Liver (tissue), 9 donors: ENCODE results near the gene SRC. TPM values are rescaled to one million over a fixed set of nuclear protein-coding genes. Genes with fewer than 3 reads are reported as not detected.

Experiments
- DNase-seq: peaks from one replicate; pipeline ENCODE4 v3.0.0-alpha.2; 2017; ENCODE audit warnings: low spot score
- H3K27ac ChIP-seq, 2 donors: one replicate each; pipeline ENCODE4 v1.7.0; 2013; ENCODE audit warnings: inconsistent platforms in 2 of 2, low read length in 2 of 2, control low read depth in 1 of 2, low read depth in 1 of 2, mild to moderate bottlenecking in 1 of 2
- H3K27me3 ChIP-seq, 4 donors: one replicate each; pipeline versions ENCODE4 v1.6.1 to v1.7.0; 2013; ENCODE audit warnings: low read length in 3 of 4, inconsistent platforms in 1 of 4, mild to moderate bottlenecking in 1 of 4, moderate library complexity in 1 of 4; ENCODE audit not compliant: control insufficient read depth in 4 of 4, insufficient read depth in 4 of 4
- H3K36me3 ChIP-seq, 4 donors: one replicate each; pipeline versions ENCODE4 v1.6.1 to v1.7.0; 2013; ENCODE audit warnings: low read length in 3 of 4, mild to moderate bottlenecking in 3 of 4, low read depth in 1 of 4, moderate library complexity in 1 of 4; ENCODE audit not compliant: control insufficient read depth in 4 of 4, insufficient read depth in 3 of 4
- H3K4me1 ChIP-seq, 4 donors: one replicate each; pipeline versions ENCODE4 v1.6.1 to v1.7.0; 2013; ENCODE audit warnings: low read length in 3 of 4, mild to moderate bottlenecking in 3 of 4, moderate library complexity in 1 of 4; ENCODE audit not compliant: control insufficient read depth in 4 of 4, insufficient read depth in 4 of 4
- H3K4me3 ChIP-seq, 3 donors: one replicate each; pipeline versions ENCODE4 v1.6.1 to v1.7.0; 2013; ENCODE audit warnings: low read length in 3 of 3, control low read depth in 1 of 3, low read depth in 1 of 3, mild to moderate bottlenecking in 1 of 3
- H3K9ac ChIP-seq, 2 donors: one replicate each; pipeline ENCODE4 v1.7.0; 2013; ENCODE audit warnings: low read length in 2 of 2, mild to moderate bottlenecking in 2 of 2, moderate library complexity in 2 of 2, control low read depth in 1 of 2, low read depth in 1 of 2
- H3K9me3 ChIP-seq, 4 donors: one replicate each; pipeline versions ENCODE4 v1.6.1 to v1.7.0; 2013; ENCODE audit warnings: low read length in 3 of 4; ENCODE audit not compliant: control insufficient read depth in 4 of 4
- CTCF ChIP-seq: fragments of 150-350 bp; IDR thresholded peaks from 2 replicates; pipeline ENCODE4 v1.5.1; 2017; ENCODE audit warnings: improper control_type of control experiment, low read depth, low read length; ENCODE audit not compliant: missing input control
- HNF4A ChIP-seq, 2 donors: conservative IDR thresholded peaks; 2 replicates each; pipeline ENCODE4 v1.6.1; 2016; ENCODE audit warnings: antibody characterized with exemption in 2 of 2, mild to moderate bottlenecking in 2 of 2
- RXRA ChIP-seq, 2 donors: IDR thresholded peaks; 2 replicates each; pipeline ENCODE4 v1.6.1; 2017 to 2018; ENCODE audit warnings: antibody characterized with exemption in 2 of 2, mild to moderate bottlenecking in 1 of 2
- SP1 ChIP-seq: IDR thresholded peaks from 2 replicates; pipeline ENCODE4 v1.6.1; 2018; ENCODE audit warnings: antibody characterized with exemption, mild to moderate bottlenecking
- WGBS: extraction: QIAGEN DNeasy Blood & Tissue Kit; methylation state at CpG from one replicate; pipeline ENCODE4 v1.1.7; 2013; 5-methylcytosine and 5-hydroxymethylcytosine counted together
- polyA plus RNA-seq, 2 donors: library from polyadenylated mRNA; stranded (reverse) in 1 of 2; unstranded in 1 of 2; fragments of 200-250 nt in 1 of 2; fragments of >200 nt in 1 of 2; fragmentation: Nextera tagmentation in 1 of 2; extraction: Ambion mirVana in 1 of 2; gene quantifications; one replicate each; pipeline versions ENCODE4 v1.2.1 to v1.2.3, GENCODE V29; 2013 to 2015
- total RNA-seq, 2 donors: library from RNA; depleted of rRNA; stranded (reverse); fragments of >200 nt; gene quantifications; one replicate each; pipeline ENCODE4 v1.2.3, GENCODE V29; 2014
- donor health status: healthy.
- donor health status: healthy.
- donor health status: healthy.
- donor health status: healthy.
- donor health status: healthy.

The SRC gene
- total and polyA plus RNA-seq, 4 donors, result 3.3 to 21.2 (median 5.4) TPM

DNA sequence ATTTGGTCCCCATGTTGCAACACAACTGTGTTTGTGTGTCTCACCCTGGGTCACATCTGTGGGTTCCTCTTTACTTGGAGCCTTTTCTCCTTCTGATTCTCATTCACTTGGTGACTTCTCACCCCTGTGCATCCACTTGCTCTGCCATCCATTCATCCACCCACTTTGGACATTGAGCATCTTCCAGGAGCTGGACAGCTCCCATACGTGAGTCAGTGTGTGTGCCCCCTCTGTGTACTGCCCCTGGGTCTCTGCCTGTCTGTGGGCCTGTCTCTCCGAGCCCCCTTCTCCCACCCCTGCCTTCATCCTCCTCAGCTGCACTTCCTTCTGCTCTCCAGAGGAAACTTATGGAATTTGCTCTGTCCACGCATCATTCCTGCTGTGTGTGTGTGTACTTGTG, 107.3 kb downstream of the SRC start:
- Histone ChIP-seq H3K4me1 (no peaks in the 10 kb centered on the region), H3K4me3 (no peak overlapping the region), H3K27me3 (no peaks in the 10 kb centered on the region), H3K36me3 (no peaks in the 10 kb centered on the region), H3K27ac (no peak overlapping the region), H3K9me3 (peaks cover 2 to 6% (median 4%) of the 10 kb centered on the region in 4 donors), H3K9ac (no peak overlapping the region)
- no peak for TF ChIP-seq HNF4A (conservative IDR thresholded peaks at IDR 0.05)
- WGBS, result 71% methylated on average over 3 of the region's 3 CpGs
- no peak for DNase-seq

DNA sequence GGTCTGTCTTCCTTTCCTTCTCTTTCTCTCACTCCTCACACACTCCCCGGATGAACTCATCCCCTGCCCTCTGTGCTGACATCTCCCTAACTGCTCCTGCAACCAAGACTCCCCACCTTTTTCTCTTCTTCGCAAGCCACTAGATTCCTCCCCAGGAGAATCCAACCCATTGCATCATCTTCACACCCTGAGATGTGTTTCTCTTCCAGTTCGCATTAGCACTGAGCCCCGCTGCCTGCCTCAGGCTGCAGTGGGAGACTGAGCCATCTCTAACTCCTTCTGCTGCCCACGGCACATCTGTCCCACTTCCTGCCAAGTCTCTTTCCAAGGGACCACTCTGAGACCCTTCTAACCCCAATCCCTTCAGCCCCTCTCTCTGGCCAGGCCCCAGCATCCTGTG, 107.9 kb downstream of the SRC start:
- DNase-seq, result no peak
- Histone ChIP-seq H3K36me3 (no peaks in the 10 kb centered on the region), H3K27ac (no peak overlapping the region), H3K9ac (no peak overlapping the region), H3K9me3 (peaks cover 7 to 10% (median 9%) of the 10 kb centered on the region in 4 donors), H3K4me3 (no peak overlapping the region), H3K4me1 (no peaks in the 10 kb centered on the region), H3K27me3 (no peaks in the 10 kb centered on the region)
- TF ChIP-seq SP1 (no peak), CTCF (no peak)
- WGBS, result 81% methylated on average over 5 of the region's 5 CpGs

- no peak overlapping the region for H3K9ac ChIP-seq
- no peak for TF ChIP-seq RXRA (IDR thresholded peaks at IDR 0.05)
- H3K9me3 ChIP-seq, result peaks cover 8 to 11% (median 9%) of the 10 kb centered on the region in 4 donors
- H3K27ac ChIP-seq, result no peak overlapping the region
- DNase-seq, result no peak
- H3K36me3 ChIP-seq, result no peaks in the 10 kb centered on the region
- no peaks in the 10 kb centered on the region for H3K27me3 ChIP-seq
- H3K4me3 ChIP-seq, result no peak overlapping the region
- no peaks in the 10 kb centered on the region for H3K4me1 ChIP-seq
Observed at GRCh38 chr20:37454636-37455385, 108.9 kb downstream of the SRC start.

Other genes starting within 250 kb of the SRC start
- gene RPN2, start 166.8 kb upstream of the SRC start, total RNA-seq, result 100 to 1,000 TPM; 153 to 241 TPM
- gene RPN2, start 166.8 kb upstream of the SRC start, polyA plus RNA-seq, result 100 to 1,000 TPM; 154 to 199 TPM
- gene MROH8, start 166.6 kb upstream of the SRC start, total RNA-seq, result 1 to 10 TPM; 2.0 to 5.1 TPM
- 1 to 10 TPM; 1.3 to 2.0 TPM for gene MROH8, start 166.6 kb upstream of the SRC start, polyA plus RNA-seq
- not detected for gene GHRH, start 84.3 kb upstream of the SRC start, total RNA-seq
- not detected for gene GHRH, start 84.3 kb upstream of the SRC start, polyA plus RNA-seq
- 10 to 100 TPM in 1 of 2 donors, 1 to 10 TPM in 1; 10.0 to 10.8 TPM for gene MANBAL, start 56.5 kb upstream of the SRC start, total RNA-seq
- 10 to 100 TPM; 15.1 to 23.2 TPM for gene MANBAL, start 56.5 kb upstream of the SRC start, polyA plus RNA-seq
- not detected for gene NNAT, start 175.1 kb downstream of the SRC start, total RNA-seq
- gene NNAT, start 175.1 kb downstream of the SRC start, polyA plus RNA-seq, result under 1 TPM; 0.09 to 0.24 TPM
- 10 to 100 TPM; 12.6 to 46.4 TPM for gene BLCAP, start 181.7 kb downstream of the SRC start, total RNA-seq
- 10 to 100 TPM; 52.0 to 72.0 TPM for gene BLCAP, start 181.7 kb downstream of the SRC start, polyA plus RNA-seq